ENCODE results near the gene TLCD5.

Gene TLCD5

DNA sequence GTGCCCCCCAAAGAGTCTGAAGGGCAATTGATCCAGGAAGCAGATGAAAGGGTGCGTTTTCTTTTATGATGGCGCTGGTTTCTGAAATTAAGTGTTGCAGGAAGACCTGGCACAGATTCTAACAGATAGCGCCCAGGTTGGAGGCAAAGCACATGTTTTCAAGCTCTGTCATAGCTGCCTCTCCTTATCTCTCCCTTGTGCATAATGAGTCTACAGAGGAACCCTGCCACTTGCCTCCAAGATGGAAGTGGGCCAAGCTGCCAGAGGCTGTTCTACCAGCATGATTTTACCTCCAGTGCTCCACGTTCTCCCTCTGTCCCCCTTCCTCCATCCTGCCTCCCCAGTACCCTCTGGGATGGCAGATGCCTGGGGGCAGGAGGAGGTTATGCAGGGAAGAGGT lies 30.0 kb upstream of the TLCD5 start:
- Histone ChIP-seq H3K9me3 (ENCODE audit: control insufficient read depth, insufficient read depth, low read depth, low read length) (no peaks in the 10 kb centered on the region), H3K4me1 (ENCODE audit: control insufficient read depth, insufficient read depth, low read length) (no peaks in the 10 kb centered on the region), H3K27ac (ENCODE audit: extremely low read depth, low read depth, low read length) (no peak overlapping the region), H3K36me3 (ENCODE audit: control insufficient read depth in 2 of 2, insufficient read depth in 1 of 2, low read length in 2 of 2) (no peaks in the 10 kb centered on the region), H3K4me3 (ENCODE audit: low read depth, low read length) (no peak overlapping the region)
- ChIA-PET POLR2A (no interaction called here), CTCF (interaction anchor here (14.7 kb wide), 1 partner anchor 62 kb away, joined by 349 read pairs; no protein-coding TSS in a partner anchor)
- TF ChIP-seq, protein P1, sequence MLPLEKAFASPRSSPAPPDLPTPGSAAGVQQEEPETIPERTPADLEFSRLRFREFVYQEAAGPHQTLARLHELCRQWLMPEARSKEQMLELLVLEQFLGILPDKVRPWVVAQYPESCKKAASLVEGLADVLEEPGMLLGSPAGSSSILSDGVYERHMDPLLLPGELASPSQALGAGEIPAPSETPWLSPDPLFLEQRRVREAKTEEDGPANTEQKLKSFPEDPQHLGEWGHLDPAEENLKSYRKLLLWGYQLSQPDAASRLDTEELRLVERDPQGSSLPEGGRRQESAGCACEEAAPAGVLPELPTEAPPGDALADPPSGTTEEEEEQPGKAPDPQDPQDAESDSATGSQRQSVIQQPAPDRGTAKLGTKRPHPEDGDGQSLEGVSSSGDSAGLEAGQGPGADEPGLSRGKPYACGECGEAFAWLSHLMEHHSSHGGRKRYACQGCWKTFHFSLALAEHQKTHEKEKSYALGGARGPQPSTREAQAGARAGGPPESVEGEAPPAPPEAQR (tag by site-specific recombination; IDR thresholded peaks at IDR 0.05), result no peak
- TF ChIP-seq MYNN (tag by site-specific recombination; IDR thresholded peaks at IDR 0.05; ENCODE audit: borderline replicate concordance), result no peak
- TF ChIP-seq ZBTB20 (tag by site-specific recombination; IDR thresholded peaks at IDR 0.05), result 0 out of 2 replicates have a peak, but pooled peaks have one; percentile 27
- TF ChIP-seq FEZF1 (tag by site-specific recombination; IDR thresholded peaks at IDR 0.05), result peak; percentile 20; the same call in 1 of the 2 replicates
- 0 out of 2 replicates have a peak, but pooled peaks have one; percentile 9 for TF ChIP-seq IKZF3 (tag by site-specific recombination; IDR thresholded peaks at IDR 0.05)
- TF ChIP-seq ZNF341 (tag by site-specific recombination; IDR thresholded peaks at IDR 0.05; ENCODE audit: low read depth), result peak; percentile 69
- TF ChIP-seq GLIS1 (tag by site-specific recombination; IDR thresholded peaks at IDR 0.05), result peak; percentile 86
- TF ChIP-seq, protein P2, sequence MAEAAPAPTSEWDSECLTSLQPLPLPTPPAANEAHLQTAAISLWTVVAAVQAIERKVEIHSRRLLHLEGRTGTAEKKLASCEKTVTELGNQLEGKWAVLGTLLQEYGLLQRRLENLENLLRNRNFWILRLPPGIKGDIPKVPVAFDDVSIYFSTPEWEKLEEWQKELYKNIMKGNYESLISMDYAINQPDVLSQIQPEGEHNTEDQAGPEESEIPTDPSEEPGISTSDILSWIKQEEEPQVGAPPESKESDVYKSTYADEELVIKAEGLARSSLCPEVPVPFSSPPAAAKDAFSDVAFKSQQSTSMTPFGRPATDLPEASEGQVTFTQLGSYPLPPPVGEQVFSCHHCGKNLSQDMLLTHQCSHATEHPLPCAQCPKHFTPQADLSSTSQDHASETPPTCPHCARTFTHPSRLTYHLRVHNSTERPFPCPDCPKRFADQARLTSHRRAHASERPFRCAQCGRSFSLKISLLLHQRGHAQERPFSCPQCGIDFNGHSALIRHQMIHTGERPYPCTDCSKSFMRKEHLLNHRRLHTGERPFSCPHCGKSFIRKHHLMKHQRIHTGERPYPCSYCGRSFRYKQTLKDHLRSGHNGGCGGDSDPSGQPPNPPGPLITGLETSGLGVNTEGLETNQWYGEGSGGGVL (tag by site-specific recombination; IDR thresholded peaks at IDR 0.05), result 0 out of 2 replicates have a peak, but pooled peaks have one; percentile 45

DNA sequence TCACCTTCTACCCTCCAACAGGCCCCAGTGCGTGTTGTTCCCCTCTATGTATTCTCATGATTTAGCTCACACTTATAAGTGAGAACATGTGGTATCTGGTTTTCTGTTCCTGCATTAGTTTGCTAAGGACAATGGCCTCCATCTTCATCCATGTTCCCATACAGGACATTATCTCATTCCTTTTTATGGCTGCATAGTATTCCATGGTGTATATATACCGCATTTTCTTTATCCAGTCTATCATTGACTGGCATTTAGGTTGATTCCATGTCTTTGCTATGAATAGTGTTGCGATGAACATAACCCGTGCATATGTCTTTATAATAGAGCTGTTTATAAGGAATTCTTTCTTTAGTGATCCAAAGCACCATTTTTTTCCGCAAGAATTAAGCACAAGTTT lies 28.5 kb upstream of the TLCD5 start:
- H3K4me1 ChIP-seq (ENCODE audit: control insufficient read depth, insufficient read depth, low read length), result no peaks in the 10 kb centered on the region
- ChIA-PET POLR2A (no interaction called here), CTCF (interaction anchor here (1.3 to 14.7 kb wide), 2 partner anchors 10 to 63 kb away, joined by 3 to 349 read pairs; no protein-coding TSS in a partner anchor)
- H3K4me3 ChIP-seq (ENCODE audit: low read depth, low read length), result no peak overlapping the region
- H3K36me3 ChIP-seq (ENCODE audit: control insufficient read depth in 2 of 2, insufficient read depth in 1 of 2, low read length in 2 of 2), result no peaks in the 10 kb centered on the region
- H3K27ac ChIP-seq (ENCODE audit: extremely low read depth, low read depth, low read length), result no peak overlapping the region
- peak; percentile 74 for TF ChIP-seq ZNF146 (tag by site-specific recombination; IDR thresholded peaks at IDR 0.05)
- no peak for TF ChIP-seq HOXD13 (CRISPR knock-in tag; IDR thresholded peaks at IDR 0.05; ENCODE audit: borderline replicate concordance)
- TF ChIP-seq, protein P3, sequence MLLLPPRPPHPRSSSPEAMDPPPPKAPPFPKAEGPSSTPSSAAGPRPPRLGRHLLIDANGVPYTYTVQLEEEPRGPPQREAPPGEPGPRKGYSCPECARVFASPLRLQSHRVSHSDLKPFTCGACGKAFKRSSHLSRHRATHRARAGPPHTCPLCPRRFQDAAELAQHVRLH (tag by site-specific recombination; IDR thresholded peaks at IDR 0.05), result 0 out of 2 replicates have a peak, but pooled peaks have one; percentile 52
- no peaks in the 10 kb centered on the region for H3K9me3 ChIP-seq (ENCODE audit: control insufficient read depth, insufficient read depth, low read depth, low read length)

DNA sequence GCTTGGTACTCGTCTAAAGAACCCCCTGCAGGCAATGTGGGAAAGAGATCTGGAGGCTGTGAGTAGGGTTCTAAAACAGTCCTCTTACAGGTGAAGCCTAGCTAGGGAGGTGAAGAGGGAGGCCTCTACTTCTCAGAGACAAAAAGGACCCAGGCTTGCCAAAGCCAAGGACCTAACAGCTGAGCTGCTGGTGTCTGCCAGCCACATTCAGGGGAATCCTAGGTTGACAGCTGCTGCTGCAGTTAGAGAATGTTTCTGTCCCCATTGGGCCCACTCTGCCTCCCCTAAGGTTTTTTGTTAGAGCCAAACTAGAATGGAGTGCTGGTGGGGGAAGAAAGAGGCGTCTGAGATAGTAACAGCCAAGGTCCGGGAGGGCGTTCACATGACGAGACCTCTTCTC lies 26.6 kb upstream of the TLCD5 start:
- POLR2A ChIA-PET, result no interaction called here
- CTCF ChIA-PET, result interaction anchor here (0.6 to 14.7 kb wide), 8 partner anchors 49 to 127 kb away, joined by 4 to 349 read pairs (median 24); partner anchors contain the start of gene POU2F3
- no peaks in the 10 kb centered on the region for H3K4me1 ChIP-seq (ENCODE audit: control insufficient read depth, insufficient read depth, low read length)
- TF ChIP-seq KLF9 (tag by site-specific recombination; IDR thresholded peaks at IDR 0.05; ENCODE audit: low read depth) (no peak), KLF16 (tag by site-specific recombination; IDR thresholded peaks at IDR 0.05) (no peak), YY2 (tag by site-specific recombination; IDR thresholded peaks at IDR 0.05) (no peak), ZNF19 (tag by site-specific recombination; IDR thresholded peaks at IDR 0.05; ENCODE audit: low read depth) (no peak), ZNF416 (tag by site-specific recombination; IDR thresholded peaks at IDR 0.05) (no peak), ZNF292 (tag by site-specific recombination; IDR thresholded peaks at IDR 0.05; ENCODE audit: borderline replicate concordance, low read depth) (no peak), ZNF132 (tag by site-specific recombination; IDR thresholded peaks at IDR 0.05; ENCODE audit: borderline replicate concordance) (no peak), ZNF76 (tag by site-specific recombination; IDR thresholded peaks at IDR 0.05; ENCODE audit: borderline replicate concordance, low read depth) (no peak), SCRT2 (tag by site-specific recombination; IDR thresholded peaks at IDR 0.05) (no peak)
- TF ChIP-seq, protein P4, sequence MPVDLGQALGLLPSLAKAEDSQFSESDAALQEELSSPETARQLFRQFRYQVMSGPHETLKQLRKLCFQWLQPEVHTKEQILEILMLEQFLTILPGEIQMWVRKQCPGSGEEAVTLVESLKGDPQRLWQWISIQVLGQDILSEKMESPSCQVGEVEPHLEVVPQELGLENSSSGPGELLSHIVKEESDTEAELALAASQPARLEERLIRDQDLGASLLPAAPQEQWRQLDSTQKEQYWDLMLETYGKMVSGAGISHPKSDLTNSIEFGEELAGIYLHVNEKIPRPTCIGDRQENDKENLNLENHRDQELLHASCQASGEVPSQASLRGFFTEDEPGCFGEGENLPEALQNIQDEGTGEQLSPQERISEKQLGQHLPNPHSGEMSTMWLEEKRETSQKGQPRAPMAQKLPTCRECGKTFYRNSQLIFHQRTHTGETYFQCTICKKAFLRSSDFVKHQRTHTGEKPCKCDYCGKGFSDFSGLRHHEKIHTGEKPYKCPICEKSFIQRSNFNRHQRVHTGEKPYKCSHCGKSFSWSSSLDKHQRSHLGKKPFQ (tag by site-specific recombination; IDR thresholded peaks at IDR 0.05), result no peak
- TF ChIP-seq, protein P5, sequence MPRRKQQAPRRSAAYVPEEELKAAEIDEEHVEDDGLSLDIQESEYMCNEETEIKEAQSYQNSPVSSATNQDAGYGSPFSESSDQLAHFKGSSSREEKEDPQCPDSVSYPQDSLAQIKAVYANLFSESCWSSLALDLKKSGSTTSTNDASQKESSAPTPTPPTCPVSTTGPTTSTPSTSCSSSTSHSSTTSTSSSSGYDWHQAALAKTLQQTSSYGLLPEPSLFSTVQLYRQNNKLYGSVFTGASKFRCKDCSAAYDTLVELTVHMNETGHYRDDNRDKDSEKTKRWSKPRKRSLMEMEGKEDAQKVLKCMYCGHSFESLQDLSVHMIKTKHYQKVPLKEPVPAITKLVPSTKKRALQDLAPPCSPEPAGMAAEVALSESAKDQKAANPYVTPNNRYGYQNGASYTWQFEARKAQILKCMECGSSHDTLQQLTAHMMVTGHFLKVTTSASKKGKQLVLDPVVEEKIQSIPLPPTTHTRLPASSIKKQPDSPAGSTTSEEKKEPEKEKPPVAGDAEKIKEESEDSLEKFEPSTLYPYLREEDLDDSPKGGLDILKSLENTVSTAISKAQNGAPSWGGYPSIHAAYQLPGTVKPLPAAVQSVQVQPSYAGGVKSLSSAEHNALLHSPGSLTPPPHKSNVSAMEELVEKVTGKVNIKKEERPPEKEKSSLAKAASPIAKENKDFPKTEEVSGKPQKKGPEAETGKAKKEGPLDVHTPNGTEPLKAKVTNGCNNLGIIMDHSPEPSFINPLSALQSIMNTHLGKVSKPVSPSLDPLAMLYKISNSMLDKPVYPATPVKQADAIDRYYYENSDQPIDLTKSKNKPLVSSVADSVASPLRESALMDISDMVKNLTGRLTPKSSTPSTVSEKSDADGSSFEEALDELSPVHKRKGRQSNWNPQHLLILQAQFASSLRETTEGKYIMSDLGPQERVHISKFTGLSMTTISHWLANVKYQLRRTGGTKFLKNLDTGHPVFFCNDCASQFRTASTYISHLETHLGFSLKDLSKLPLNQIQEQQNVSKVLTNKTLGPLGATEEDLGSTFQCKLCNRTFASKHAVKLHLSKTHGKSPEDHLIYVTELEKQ (tag by site-specific recombination; IDR thresholded peaks at IDR 0.05; ENCODE audit: borderline replicate concordance), result no peak

More for the DNA sequence above, 26.6 kb upstream of the TLCD5 start:
- H3K36me3 ChIP-seq (ENCODE audit: control insufficient read depth in 2 of 2, insufficient read depth in 1 of 2, low read length in 2 of 2), result no peaks in the 10 kb centered on the region
- no peak overlapping the region for H3K4me3 ChIP-seq (ENCODE audit: low read depth, low read length)
- H3K9me3 ChIP-seq (ENCODE audit: control insufficient read depth, insufficient read depth, low read depth, low read length), result no peaks in the 10 kb centered on the region
- no peak overlapping the region for H3K27ac ChIP-seq (ENCODE audit: extremely low read depth, low read depth, low read length)

Data from HEK293 (cell line).